Measurements from ENCODE around the gene MDGA2.

- TF ChIP-seq, protein P1, sequence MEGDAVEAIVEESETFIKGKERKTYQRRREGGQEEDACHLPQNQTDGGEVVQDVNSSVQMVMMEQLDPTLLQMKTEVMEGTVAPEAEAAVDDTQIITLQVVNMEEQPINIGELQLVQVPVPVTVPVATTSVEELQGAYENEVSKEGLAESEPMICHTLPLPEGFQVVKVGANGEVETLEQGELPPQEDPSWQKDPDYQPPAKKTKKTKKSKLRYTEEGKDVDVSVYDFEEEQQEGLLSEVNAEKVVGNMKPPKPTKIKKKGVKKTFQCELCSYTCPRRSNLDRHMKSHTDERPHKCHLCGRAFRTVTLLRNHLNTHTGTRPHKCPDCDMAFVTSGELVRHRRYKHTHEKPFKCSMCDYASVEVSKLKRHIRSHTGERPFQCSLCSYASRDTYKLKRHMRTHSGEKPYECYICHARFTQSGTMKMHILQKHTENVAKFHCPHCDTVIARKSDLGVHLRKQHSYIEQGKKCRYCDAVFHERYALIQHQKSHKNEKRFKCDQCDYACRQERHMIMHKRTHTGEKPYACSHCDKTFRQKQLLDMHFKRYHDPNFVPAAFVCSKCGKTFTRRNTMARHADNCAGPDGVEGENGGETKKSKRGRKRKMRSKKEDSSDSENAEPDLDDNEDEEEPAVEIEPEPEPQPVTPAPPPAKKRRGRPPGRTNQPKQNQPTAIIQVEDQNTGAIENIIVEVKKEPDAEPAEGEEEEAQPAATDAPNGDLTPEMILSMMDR (conservative IDR thresholded peaks at IDR 0.05 in 1 of 2, IDR thresholded peaks at IDR 0.05 in 1 of 2; ENCODE audit: low read depth in 1 of 2, low read length in 2 of 2), result no peak
- no peak for TF ChIP-seq EZH2 (IDR thresholded peaks at IDR 0.05; ENCODE audit: low read length, missing control alignments)
Measured at GRCh38 chr14:47485421-47485820, 190.0 kb downstream of the MDGA2 start.
